OCI-LY1 (cell line): ENCODE data around the gene FARP1.

Source experiments
- H2AFZ ChIP-seq: fragments of 200-600 bp; sonication (generic), shearing (Covaris generic); 2 replicates; pipeline ENCODE4 v1.6.0; 2014; ENCODE audit warnings: antibody characterized with exemption, mild to moderate bottlenecking, low read length
- H3F3A ChIP-seq: fragments of 200-600 bp; sonication (generic), shearing (Covaris generic); 2 replicates; pipeline ENCODE4 v1.6.0; 2014; ENCODE audit warnings: mild to moderate bottlenecking, antibody characterized with exemption, low read length, moderate library complexity; ENCODE audit not compliant: insufficient read depth
- H3K27ac ChIP-seq: fragments of 200-600 bp; sonication (generic); 2 replicates; pipeline ENCODE4 v1.5.1; 2014; ENCODE audit warnings: low read length, mixed run types, mild to moderate bottlenecking, low read depth; ENCODE audit not compliant: poor library complexity, severe bottlenecking
- H3K27me3 ChIP-seq: fragments of 200-600 bp; sonication (generic); 2 replicates; pipeline ENCODE4 v1.6.0; 2014; ENCODE audit warnings: antibody characterized with exemption, mild to moderate bottlenecking, low read length, moderate library complexity; ENCODE audit not compliant: insufficient read depth
- H3K36me3 ChIP-seq: fragments of 200-600 bp; sonication (generic); 2 replicates; pipeline ENCODE4 v1.6.1; 2014; ENCODE audit warnings: mild to moderate bottlenecking, antibody characterized with exemption, low read length, moderate library complexity, mixed read lengths; ENCODE audit not compliant: insufficient read depth
- H3K4me1 ChIP-seq: fragments of 200-600 bp; sonication (generic); 2 replicates; pipeline ENCODE4 v1.5.1; 2014; ENCODE audit warnings: mild to moderate bottlenecking, low read length, moderate library complexity; ENCODE audit not compliant: insufficient read depth, severe bottlenecking
- H3K4me2 ChIP-seq: fragments of 200-600 bp; sonication (generic), shearing (Covaris generic); 2 replicates; pipeline ENCODE4 v1.6.1; 2014; ENCODE audit warnings: low read length
- H3K4me3 ChIP-seq: fragments of 200-600 bp; sonication (generic); 2 replicates; pipeline ENCODE4 v1.5.1; 2014; ENCODE audit warnings: low read length, low read depth, mild to moderate bottlenecking, mixed read lengths; ENCODE audit not compliant: poor library complexity, severe bottlenecking
- H3K79me2 ChIP-seq: fragments of 200-600 bp; shearing (Covaris generic); 2 replicates; pipeline ENCODE4 v1.6.1; 2016; ENCODE audit warnings: mixed run types, low read length, mixed read lengths; ENCODE audit not compliant: insufficient read depth
- H3K9ac ChIP-seq: fragments of 200-600 bp; sonication (generic), shearing (Covaris generic); 2 replicates; pipeline ENCODE4 v1.6.1; 2014; ENCODE audit warnings: mild to moderate bottlenecking, low read length, mixed read lengths
- H3K9me2 ChIP-seq: fragments of 200-600 bp; sonication (generic), shearing (Covaris generic); 2 replicates; pipeline ENCODE4 v1.6.1; 2014; ENCODE audit warnings: low read depth, mild to moderate bottlenecking, low read length, mixed read lengths
- H3K9me3 ChIP-seq: fragments of 200-600 bp; shearing (Covaris generic); 2 replicates; pipeline ENCODE4 v1.6.1; 2014; ENCODE audit warnings: low read length, mixed read lengths
- H4K20me1 ChIP-seq: fragments of 200-600 bp; sonication (generic), shearing (Covaris generic); 2 replicates; pipeline ENCODE4 v1.6.0; 2016; ENCODE audit warnings: mild to moderate bottlenecking, low read length; ENCODE audit not compliant: insufficient read depth
- CTCF ChIP-seq: fragments of 200-600 bp; sonication (generic), shearing (Covaris generic); IDR thresholded peaks from 2 replicates; pipeline ENCODE4 v1.5.1; 2017; ENCODE audit warnings: mild to moderate bottlenecking, antibody characterized with exemption, low read length, moderate library complexity, mixed read lengths
- EZH2 ChIP-seq: fragments of 200-600 bp; sonication (generic), shearing (Covaris generic); IDR thresholded peaks from 2 replicates; pipeline ENCODE4 v1.8.0; 2017; ENCODE audit warnings: borderline replicate concordance, mixed run types, mild to moderate bottlenecking, antibody characterized with exemption, low read length, moderate library complexity, mixed read lengths

FARP1 gene

GRCh38 chr13:98157609-98158008 is 14.7 kb downstream of the FARP1 start:
- H3K27me3 ChIP-seq: no peaks in the 10 kb centered on the region
- no peak overlapping the region for H3K4me3 ChIP-seq
- no peaks in the 10 kb centered on the region for H3K9me3 ChIP-seq
- H3K27ac ChIP-seq: no peak overlapping the region
- H4K20me1 ChIP-seq: no peaks in the 10 kb centered on the region
- TF ChIP-seq EZH2 (no peak), CTCF (no peak)
- H3K4me1 ChIP-seq: no peaks in the 10 kb centered on the region
- H3K9me2 ChIP-seq: no peaks in the 10 kb centered on the region
- no peaks in the 10 kb centered on the region for H3F3A ChIP-seq
- H3K79me2 ChIP-seq: no peaks in the 10 kb centered on the region
- H3K4me2 ChIP-seq: no peak overlapping the region
- no peak overlapping the region for H3K9ac ChIP-seq
- H2AFZ ChIP-seq: no peak overlapping the region
- no peaks in the 10 kb centered on the region for H3K36me3 ChIP-seq

- Histone ChIP-seq H3K4me2 (no peak overlapping the region), H2AFZ (no peak overlapping the region), H3K9ac (no peak overlapping the region), H3K79me2 (no peaks in the 10 kb centered on the region), H3K36me3 (no peaks in the 10 kb centered on the region), H3K4me3 (no peak overlapping the region), H4K20me1 (no peaks in the 10 kb centered on the region), H3K27ac (no peak overlapping the region), H3K9me2 (no peaks in the 10 kb centered on the region), H3K27me3 (no peaks in the 10 kb centered on the region; the same call in 1 of the 2 replicates), H3K9me3 (no peaks in the 10 kb centered on the region), H3K4me1 (no peaks in the 10 kb centered on the region), H3F3A (no peaks in the 10 kb centered on the region)
- TF ChIP-seq CTCF: no peak
- TF ChIP-seq EZH2: no peak
These were observed 15.4 kb downstream of the FARP1 start for GRCh38 chr13:98158172-98158899.

- H3K79me2 ChIP-seq: no peaks in the 10 kb centered on the region
- H3K4me1 ChIP-seq: no peaks in the 10 kb centered on the region
- TF ChIP-seq EZH2 (no peak), CTCF (no peak)
- no peak overlapping the region for H3K4me3 ChIP-seq
- no peaks in the 10 kb centered on the region for H3K9me2 ChIP-seq
- H3K27ac ChIP-seq: no peak overlapping the region
- H2AFZ ChIP-seq: no peak overlapping the region
- no peaks in the 10 kb centered on the region for H3K36me3 ChIP-seq
- H3K4me2 ChIP-seq: no peak overlapping the region
- H3K27me3 ChIP-seq: no peaks in the 10 kb centered on the region; the same call in 1 of the 2 replicates
- no peaks in the 10 kb centered on the region for H3F3A ChIP-seq
- H3K9me3 ChIP-seq: no peaks in the 10 kb centered on the region
- no peak overlapping the region for H3K9ac ChIP-seq
- H4K20me1 ChIP-seq: no peaks in the 10 kb centered on the region
These were observed 20.0 kb downstream of the FARP1 start for GRCh38 chr13:98162935-98163334.
